Measurements from ENCODE around the gene MPHOSPH6. TPM values are rescaled to one million over a fixed set of nuclear protein-coding genes. Genes with fewer than 3 reads are reported as not detected.

The MPHOSPH6 gene
- total and polyA plus RNA-seq, 8 donors: 23.1 to 41.7 (median 35.9) TPM

GRCh38 chr16:82105107-82105506 is 64.9 kb downstream of the MPHOSPH6 start:
- Histone ChIP-seq H3K4me1 (no peaks in the 10 kb centered on the region), H3K36me3 (no peaks in the 10 kb centered on the region), H3K9me3 (no peaks in the 10 kb centered on the region), H3K27ac (no peak overlapping the region), H3K27me3 (no peaks in the 10 kb centered on the region), H3K4me3 (no peak overlapping the region)
- no peak for TF ChIP-seq CTCF (IDR thresholded peaks at IDR 0.05)
- ATAC-seq (no peak), DNase-seq (no peak)
- intact Hi-C loops (cut with DNase I): no loop called here

Other genes with a start within 250 kb of the MPHOSPH6 start
- 1 to 10 TPM; 8.8 to 9.3 TPM for gene SDR42E1, start 158.8 kb downstream of the MPHOSPH6 start, total RNA-seq
- 1 to 10 TPM; 7.0 to 9.1 (median 8.2) TPM for gene SDR42E1, start 158.8 kb downstream of the MPHOSPH6 start, polyA plus RNA-seq (ENCODE audit: insufficient read length in 6 of 6)
- under 1 TPM; 0.55 to 0.86 TPM for gene HSD17B2, start 135.0 kb downstream of the MPHOSPH6 start, total RNA-seq
- under 1 TPM; 0.11 to 0.63 (median 0.34) TPM for gene HSD17B2, start 135.0 kb downstream of the MPHOSPH6 start, polyA plus RNA-seq (ENCODE audit: insufficient read length in 6 of 6)